Osteoblast (primary cell): Measurements from ENCODE around the gene TSFM. TPM values are rescaled to one million over a fixed set of nuclear protein-coding genes. Genes with fewer than 3 reads are reported as not detected.

Experiments
- DNase-seq: peaks from one replicate; pipeline ENCODE4 v3.0.0; 2011; ENCODE audit warnings: low spot score, mixed read lengths; ENCODE audit not compliant: insufficient read length; ENCODE audit errors: missing footprints
- H2AFZ ChIP-seq: 2 replicates; pipeline ENCODE4 v1.6.0; 2011; ENCODE audit warnings: mild to moderate bottlenecking, low read length
- H3K27ac ChIP-seq: 2 replicates; pipeline ENCODE4 v1.5.1; 2011; ENCODE audit warnings: mild to moderate bottlenecking, low read depth, low read length, moderate library complexity
- H3K27me3 ChIP-seq: 2 replicates; pipeline ENCODE4 v1.6.0; 2012; ENCODE audit warnings: mild to moderate bottlenecking, control low read depth, inconsistent platforms, low read length, moderate library complexity; ENCODE audit not compliant: insufficient read depth
- H3K36me3 ChIP-seq: 2 replicates; pipeline ENCODE4 v1.5.1; 2011; ENCODE audit warnings: mild to moderate bottlenecking, low read length, control low read depth, moderate library complexity; ENCODE audit not compliant: insufficient read depth
- H3K4me1 ChIP-seq: 2 replicates; pipeline ENCODE4 v1.5.1; 2011; ENCODE audit warnings: mild to moderate bottlenecking, low read length, control low read depth, moderate library complexity; ENCODE audit not compliant: insufficient read depth
- H3K4me2 ChIP-seq: 2 replicates; pipeline ENCODE4 v1.6.0; 2011; ENCODE audit warnings: mild to moderate bottlenecking, low read length; ENCODE audit not compliant: insufficient read depth
- H3K4me3 ChIP-seq: fragments of 200-600 bp; sonication (generic); 3 replicates; pipeline ENCODE4 v1.5.1; 2012; ENCODE audit warnings: mild to moderate bottlenecking, low read length, inconsistent platforms; ENCODE audit not compliant: insufficient read depth
- H3K79me2 ChIP-seq: 2 replicates; pipeline ENCODE4 v1.6.0; 2012; ENCODE audit warnings: mild to moderate bottlenecking, low read length, control low read depth, inconsistent platforms; ENCODE audit not compliant: insufficient read depth
- H3K9me3 ChIP-seq: 2 replicates; pipeline ENCODE4 v1.5.1; 2011; ENCODE audit warnings: low read depth, low read length, control low read depth
- H4K20me1 ChIP-seq: 2 replicates; pipeline ENCODE4 v1.6.0; 2012; ENCODE audit warnings: mild to moderate bottlenecking, low read length, control low read depth; ENCODE audit not compliant: insufficient read depth
- CTCF ChIP-seq: IDR thresholded peaks from 2 replicates; pipeline ENCODE4 v1.5.1; 2011; ENCODE audit warnings: mild to moderate bottlenecking, low read depth, low read length, moderate library complexity; ENCODE audit errors: extremely low read depth
- total RNA-seq: library from RNA; depleted of rRNA; stranded (reverse); fragments of >200 nt; gene quantifications from 2 replicates; pipeline ENCODE4 v1.2.3, GENCODE V29; 2012

TSFM gene
- total RNA-seq, 1 donor = 18.1 TPM

GRCh38 chr12:57800965-57801364 lies 18.4 kb downstream of the TSFM start:
- Histone ChIP-seq H4K20me1 (no peaks in the 10 kb centered on the region), H3K4me3 (no peak overlapping the region), H3K9me3 (no peaks in the 10 kb centered on the region), H3K79me2 (peaks cover 4% of the 10 kb centered on the region), H3K4me2 (no peak overlapping the region), H3K27me3 (no peaks in the 10 kb centered on the region), H3K4me1 (no peaks in the 10 kb centered on the region), H3K27ac (no peak overlapping the region), H3K36me3 (peaks cover 50% of the 10 kb centered on the region), H2AFZ (no peak overlapping the region)
- no peak for DNase-seq
- TF ChIP-seq CTCF = no peak

- Histone ChIP-seq H3K27ac (no peak overlapping the region), H3K4me1 (no peaks in the 10 kb centered on the region), H3K36me3 (peaks cover 42% of the 10 kb centered on the region), H3K79me2 (no peaks in the 10 kb centered on the region), H3K27me3 (no peaks in the 10 kb centered on the region), H3K4me2 (no peak overlapping the region), H3K9me3 (no peaks in the 10 kb centered on the region), H2AFZ (no peak overlapping the region), H3K4me3 (no peak overlapping the region), H4K20me1 (no peaks in the 10 kb centered on the region)
- DNase-seq = no peak
- TF ChIP-seq CTCF = no peak
Measured at GRCh38 chr12:57802607-57803006, 20.0 kb downstream of the TSFM start.

- peak overlapping the region; percentile 49 for H2AFZ ChIP-seq
- H3K9me3 ChIP-seq = no peaks in the 10 kb centered on the region
- peaks cover 36% of the 10 kb centered on the region for H3K36me3 ChIP-seq
- peak; percentile 91 for TF ChIP-seq CTCF
- no peak overlapping the region for H3K4me3 ChIP-seq
- no peaks in the 10 kb centered on the region for H4K20me1 ChIP-seq
- no peaks in the 10 kb centered on the region for H3K27me3 ChIP-seq
- H3K27ac ChIP-seq = no peak overlapping the region
- H3K79me2 ChIP-seq = no peaks in the 10 kb centered on the region
- peak; percentile 89 for DNase-seq
- peak overlapping the region; percentile 50 for H3K4me2 ChIP-seq
- H3K4me1 ChIP-seq = no peaks in the 10 kb centered on the region
Measured at GRCh38 chr12:57803319-57803893, 20.8 kb downstream of the TSFM start.

GRCh38 chr12:57806677-57807076 lies 24.1 kb downstream of the TSFM start:
- H3K36me3 ChIP-seq = peaks cover 25% of the 10 kb centered on the region
- H3K27me3 ChIP-seq = no peaks in the 10 kb centered on the region
- no peak for TF ChIP-seq CTCF

More at GRCh38 chr12:57806677-57807076, 24.1 kb downstream of the TSFM start:
- Histone ChIP-seq H3K4me3 (no peak overlapping the region), H3K4me2 (no peak overlapping the region), H3K4me1 (no peaks in the 10 kb centered on the region), H3K27ac (no peak overlapping the region), H3K9me3 (no peaks in the 10 kb centered on the region), H2AFZ (no peak overlapping the region), H3K79me2 (no peaks in the 10 kb centered on the region), H4K20me1 (no peaks in the 10 kb centered on the region)
- DNase-seq = no peak
